Measurements from ENCODE around the gene ETHE1. TPM values are rescaled to one million over a fixed set of nuclear protein-coding genes. Genes with fewer than 3 reads are reported as not detected.

ETHE1 gene
- 28.3 and 29.3 TPM in 2 replicates for total RNA-seq (2014; rRNA removed; shearing (Covaris generic))

GRCh38 chr19:43526884-43527859, at the start of gene ETHE1:
Gene ETHE1 (minus strand): TSS chr19:43527201. CDS start chr19:43527177, 24 bp downstream.
- DNase-seq (ENCODE audit: low read depth): peak; percentile 81

GRCh38 chr19:43575955-43576878, 49.2 kb upstream of the ETHE1 start:
- no peak for DNase-seq (ENCODE audit: low read depth)

- peak; percentile 99 for DNase-seq (ENCODE audit: low read depth)
These were observed 48.4 kb upstream of the ETHE1 start, which contains the start of the genes PINLYP and XRCC1 for GRCh38 chr19:43575156-43575950. Gene PINLYP (plus strand): TSS chr19:43575801. CDS start chr19:43577192, 1,391 bp downstream. Gene XRCC1 (minus strand): TSS chr19:43575527. CDS start chr19:43575458, 69 bp downstream.

- DNase-seq (ENCODE audit: low read depth): peak; percentile 91
These were observed 47.6 kb upstream of the ETHE1 start for GRCh38 chr19:43574424-43575155.

GRCh38 chr19:43572171-43572588, 45.2 kb upstream of the ETHE1 start:
- peak; percentile 32 for DNase-seq (ENCODE audit: low read depth)

GRCh38 chr19:43570174-43570791, 43.3 kb upstream of the ETHE1 start:
- DNase-seq (ENCODE audit: low read depth): peak; percentile 61

GRCh38 chr19:43569657-43570056, 42.7 kb upstream of the ETHE1 start:
- DNase-seq (ENCODE audit: low read depth): no peak

GRCh38 chr19:43564800-43565199, 37.8 kb upstream of the ETHE1 start:
- DNase-seq (ENCODE audit: low read depth): no peak

GRCh38 chr19:43563816-43564457, 36.9 kb upstream of the ETHE1 start:
- DNase-seq (ENCODE audit: low read depth): no peak

- DNase-seq (ENCODE audit: low read depth): peak; percentile 99
These were observed 35.8 kb upstream of the ETHE1 start for GRCh38 chr19:43562698-43563241.

GRCh38 chr19:43562226-43562697, 35.3 kb upstream of the ETHE1 start:
- DNase-seq (ENCODE audit: low read depth): no peak

- DNase-seq (ENCODE audit: low read depth): no peak
These were observed 34.4 kb upstream of the ETHE1 start for GRCh38 chr19:43561139-43561970.

- DNase-seq (ENCODE audit: low read depth): peak; percentile 55
These were observed 33.7 kb upstream of the ETHE1 start for GRCh38 chr19:43560687-43561086.

- peak; percentile 65 for DNase-seq (ENCODE audit: low read depth)
These were observed 28.3 kb upstream of the ETHE1 start for GRCh38 chr19:43555185-43555770.

- DNase-seq (ENCODE audit: low read depth): no peak
These were observed 27.4 kb upstream of the ETHE1 start for GRCh38 chr19:43554317-43554895.

- DNase-seq (ENCODE audit: low read depth): no peak
These were observed 26.7 kb upstream of the ETHE1 start for GRCh38 chr19:43553656-43554055.

- DNase-seq (ENCODE audit: low read depth): no peak
These were observed 25.6 kb upstream of the ETHE1 start for GRCh38 chr19:43552616-43553015.

- no peak for DNase-seq (ENCODE audit: low read depth)
These were observed 25.1 kb upstream of the ETHE1 start for GRCh38 chr19:43552198-43552450.

Data from M059J (cell line).